Measurements from ENCODE around the gene RNF167. TPM values are rescaled to one million over a fixed set of nuclear protein-coding genes. Genes with fewer than 3 reads are reported as not detected.

RNF167 gene
- total and polyA plus RNA-seq, 2 of the 4 experiments (the other 2 are of a cell fraction), result 13.1 to 79.5 TPM

DNA sequence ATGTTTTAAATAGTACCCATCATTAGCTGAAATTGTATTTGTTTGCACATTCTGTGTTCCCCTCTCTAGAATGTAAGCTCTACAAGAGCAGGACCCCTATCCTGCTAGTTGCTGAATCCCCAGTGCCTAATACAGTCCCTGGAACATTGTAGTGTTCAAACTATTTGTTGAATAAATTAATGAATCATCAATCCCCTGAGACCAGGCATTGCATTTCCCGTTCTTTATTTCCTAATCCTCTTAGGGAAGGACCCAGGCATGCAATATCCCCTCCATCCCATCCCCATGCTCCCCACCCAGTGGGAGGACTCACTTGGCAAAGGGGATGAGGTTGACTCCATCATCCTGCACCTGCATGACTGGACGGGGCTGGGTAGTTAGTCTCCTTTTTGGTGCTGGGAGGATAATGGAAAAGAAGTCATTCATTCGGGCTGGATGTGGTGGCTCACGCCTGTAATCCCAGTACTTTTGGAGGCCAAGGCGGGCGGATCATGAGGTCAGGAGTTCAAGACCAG is 54.1 kb downstream of the RNF167 start:
- BruUV-seq (replicated peaks), result no TSS peak
- no peak for DNase-seq
- Histone ChIP-seq H3K27me3 (ENCODE audit: control insufficient read depth, insufficient read depth, low read length) (no peaks in the 10 kb centered on the region), H3K4me2 (ENCODE audit: low read depth, low read length) (no peak overlapping the region), H3K18ac (ENCODE audit: low read depth, low read length) (no peak overlapping the region), H2BK15ac (ENCODE audit: low read depth, low read length) (no peak overlapping the region), H3K14ac (replicated peaks; ENCODE audit: low read depth, low read length) (no peak overlapping the region), H2BK20ac (ENCODE audit: low read depth, low read length) (no peak overlapping the region), H3K9me1 (ENCODE audit: insufficient read depth, low read length) (peaks cover 9% of the 10 kb centered on the region), H2AFZ (replicated peaks; ENCODE audit: low read length, poor library complexity) (no peak overlapping the region), H3K4me3 (ENCODE audit: insufficient read depth, low read depth, low read length) (no peak overlapping the region), H3K4ac (ENCODE audit: low read depth, low read length) (no peak overlapping the region), H4K5ac (ENCODE audit: low read depth, low read length) (no peak overlapping the region), H4K8ac (ENCODE audit: low read depth in 2 of 2, low read length in 2 of 2) (no peak overlapping the region), H3K27ac (ENCODE audit: insufficient read depth, low read length) (no peak overlapping the region), H4K20me1 (ENCODE audit: insufficient read depth, low read length) (peaks cover 2% of the 10 kb centered on the region; the same call in 1 of the 2 replicates), H3K23ac (ENCODE audit: low read depth, low read length) (no peak overlapping the region), H3K79me1 (ENCODE audit: low read depth in 1 of 2, low read length in 2 of 2) (peaks cover 5 to 25% of the 10 kb centered on the region in 2 experiments; a peak in 3 of 4 replicates), H2BK120ac (ENCODE audit: low read depth, low read length) (no peak overlapping the region), H3K4me1 (ENCODE audit: control insufficient read depth, insufficient read depth, low read length) (peaks cover 6% of the 10 kb centered on the region), H3K36me3 (ENCODE audit: control insufficient read depth, insufficient read depth, low read length) (no peaks in the 10 kb centered on the region), H2AK9ac (replicated peaks; ENCODE audit: low read depth, low read length, poor library complexity) (no peak overlapping the region), H4K91ac (ENCODE audit: insufficient read depth, low read depth, low read length) (no peak overlapping the region), H2BK5ac (ENCODE audit: low read depth, low read length, poor library complexity, severe bottlenecking) (no peak overlapping the region), H3K9ac (ENCODE audit: low read depth, low read length) (no peak overlapping the region), H2AK5ac (ENCODE audit: low read depth, low read length) (no peak overlapping the region), H3K56ac (ENCODE audit: extremely low read depth, insufficient read depth, low read length) (no peak overlapping the region), H3K9me3 (ENCODE audit: control insufficient read depth, insufficient read depth, low read length) (no peaks in the 10 kb centered on the region)
- in situ Hi-C loops (cut with MboI; ENCODE audit: low sequenced_read_pairs), result no loop called here
- ChIA-PET CTCF (no interaction called here), POLR2A (ENCODE audit: unreplicated experiment) (interaction anchor here (0.6 kb wide), 1 partner anchor 29 kb away, joined by 3 read pairs; no protein-coding TSS in a partner anchor)
- TF ChIP-seq RAD21 (IDR thresholded peaks at IDR 0.05; ENCODE audit: low read length), result no peak
- TF ChIP-seq MAZ (IDR thresholded peaks at IDR 0.05; ENCODE audit: borderline replicate concordance, low read depth, low read length), result no peak
- no peak for TF ChIP-seq RCOR1 (IDR thresholded peaks at IDR 0.05; ENCODE audit: insufficient replicate concordance, low read length)
- no peak for TF ChIP-seq SMC3 (IDR thresholded peaks at IDR 0.05; ENCODE audit: low read depth, low read length)
- TF ChIP-seq, protein P1, sequence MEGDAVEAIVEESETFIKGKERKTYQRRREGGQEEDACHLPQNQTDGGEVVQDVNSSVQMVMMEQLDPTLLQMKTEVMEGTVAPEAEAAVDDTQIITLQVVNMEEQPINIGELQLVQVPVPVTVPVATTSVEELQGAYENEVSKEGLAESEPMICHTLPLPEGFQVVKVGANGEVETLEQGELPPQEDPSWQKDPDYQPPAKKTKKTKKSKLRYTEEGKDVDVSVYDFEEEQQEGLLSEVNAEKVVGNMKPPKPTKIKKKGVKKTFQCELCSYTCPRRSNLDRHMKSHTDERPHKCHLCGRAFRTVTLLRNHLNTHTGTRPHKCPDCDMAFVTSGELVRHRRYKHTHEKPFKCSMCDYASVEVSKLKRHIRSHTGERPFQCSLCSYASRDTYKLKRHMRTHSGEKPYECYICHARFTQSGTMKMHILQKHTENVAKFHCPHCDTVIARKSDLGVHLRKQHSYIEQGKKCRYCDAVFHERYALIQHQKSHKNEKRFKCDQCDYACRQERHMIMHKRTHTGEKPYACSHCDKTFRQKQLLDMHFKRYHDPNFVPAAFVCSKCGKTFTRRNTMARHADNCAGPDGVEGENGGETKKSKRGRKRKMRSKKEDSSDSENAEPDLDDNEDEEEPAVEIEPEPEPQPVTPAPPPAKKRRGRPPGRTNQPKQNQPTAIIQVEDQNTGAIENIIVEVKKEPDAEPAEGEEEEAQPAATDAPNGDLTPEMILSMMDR (conservative IDR thresholded peaks at IDR 0.05; ENCODE audit: low read depth, low read length), result no peak
- no peak for TF ChIP-seq RFX5 (IDR thresholded peaks at IDR 0.05; ENCODE audit: low read depth, low read length)
- TF ChIP-seq CHD1 (IDR thresholded peaks at IDR 0.05; ENCODE audit: low read depth, low read length), result no peak
- TF ChIP-seq POLR2A (IDR thresholded peaks at IDR 0.05; ENCODE audit: low read depth, low read length), result no peak
- no peak for TF ChIP-seq ELK1 (IDR thresholded peaks at IDR 0.05; ENCODE audit: borderline replicate concordance, low read depth, low read length)
- no peak for TF ChIP-seq BHLHE40 (IDR thresholded peaks at IDR 0.05; ENCODE audit: low read depth, low read length)
- no peak for TF ChIP-seq MXI1 (IDR thresholded peaks at IDR 0.05; ENCODE audit: borderline replicate concordance, low read depth, low read length)
- no peak for TF ChIP-seq USF2 (IDR thresholded peaks at IDR 0.05; ENCODE audit: low read depth, low read length)
- TF ChIP-seq MAFK (IDR thresholded peaks at IDR 0.05; ENCODE audit: low read depth, low read length), result no peak
- no peak for TF ChIP-seq NFE2L2 (IDR thresholded peaks at IDR 0.05; ENCODE audit: low read depth, low read length)
- no peak for TF ChIP-seq FOS (IDR thresholded peaks at IDR 0.05; ENCODE audit: low read depth, low read length)
- no peak for TF ChIP-seq CEBPB (IDR thresholded peaks at IDR 0.05; ENCODE audit: low read depth, low read length)
- dilution Hi-C loops (cut with HindIII; ENCODE audit: low sequenced_read_pairs, unreplicated experiment), result no loop called here
- intact Hi-C loops (cut with micrococcal nuclease), result no loop called here
- no peak for ATAC-seq (ENCODE audit: low read depth)
- no CpG with 5 or more reads among the region's 6 CpGs for WGBS, 2 experiments (ENCODE audit: extremely low coverage in 2 of 2, insufficient read length in 1 of 2)
